HepG2 (cell line): Measurements from ENCODE around the gene APC2. TPM values are rescaled to one million over a fixed set of nuclear protein-coding genes. Genes with fewer than 3 reads are reported as not detected.

Experiments
- AGO2 ChIP-seq: fragments of 200-400 bp; formaldehyde crosslinking; optimal IDR thresholded peaks from 2 replicates; pipeline ENCODE3; 2017; ENCODE audit warnings: mild to moderate bottlenecking, low read depth, low read length, moderate library complexity
- ATF1 ChIP-seq: IDR thresholded peaks from 2 replicates; pipeline ENCODE4 v1.6.1; 2016; ENCODE audit warnings: mild to moderate bottlenecking, control low read depth
- FOXK2 ChIP-seq: fragments of 450-650 bp; IDR thresholded peaks from 2 replicates; pipeline ENCODE4 v1.6.1; 2016
- GABPB1 ChIP-seq: IDR thresholded peaks from 2 replicates; pipeline ENCODE4 v1.6.1; 2016; ENCODE audit warnings: mild to moderate bottlenecking, missing genetic modification reagents, moderate library complexity, missing compliant biosample characterization
- GATAD2A ChIP-seq: IDR thresholded peaks from 2 replicates; pipeline ENCODE4 v1.6.1; 2016
- HES4 ChIP-seq: sonication (generic); formaldehyde crosslinking; IDR thresholded peaks from 2 replicates; pipeline ENCODE4 v1.9.0; 2021; ENCODE audit warnings: mild to moderate bottlenecking, missing genetic modification reagents, borderline replicate concordance
- HNF4A ChIP-seq: sonication (generic); formaldehyde crosslinking; IDR thresholded peaks from 2 replicates; pipeline ENCODE4 v1.4.0; 2020; ENCODE audit warnings: missing genetic modification reagents
- HOXA5 ChIP-seq: sonication (generic); formaldehyde crosslinking; IDR thresholded peaks from 2 replicates; pipeline ENCODE4 v1.4.0; 2020; ENCODE audit warnings: missing genetic modification reagents
- LCORL ChIP-seq, 2 experiments: fragments of 450-650 bp in 1 of 2; sonication (generic) in 1 of 2; formaldehyde crosslinking in 1 of 2; IDR thresholded peaks; 2 replicates each; pipeline versions ENCODE4 v1.5.0 to v1.6.1; 2017 to 2020; ENCODE audit warnings: antibody characterized with exemption in 1 of 2, missing genetic modification reagents in 1 of 2
- SP2 ChIP-seq: sonication (generic); formaldehyde crosslinking; IDR thresholded peaks from 2 replicates; pipeline ENCODE4 v1.5.1; 2020; ENCODE audit warnings: mild to moderate bottlenecking, missing genetic modification reagents
- SRSF1 ChIP-seq: fragments of 200-400 bp; formaldehyde crosslinking; optimal IDR thresholded peaks from 2 replicates; pipeline ENCODE3; 2017; ENCODE audit warnings: mild to moderate bottlenecking, low read depth, low read length, moderate library complexity
- TCF7L2 ChIP-seq: IDR thresholded peaks from 2 replicates; pipeline ENCODE4 v1.6.1; 2011; ENCODE audit warnings: mild to moderate bottlenecking, low read depth, low read length, moderate library complexity
- TOPORS ChIP-seq: sonication (generic); formaldehyde crosslinking; IDR thresholded peaks from 2 replicates; pipeline ENCODE4 v1.8.0; 2023; ENCODE audit warnings: mild to moderate bottlenecking, missing genetic modification reagents
- TP53 ChIP-seq: sonication (generic); formaldehyde crosslinking; conservative IDR thresholded peaks from 2 replicates; pipeline ENCODE4 v1.4.0; 2020; ENCODE audit warnings: missing genetic modification reagents
- TSC22D2 ChIP-seq: sonication (generic); formaldehyde crosslinking; IDR thresholded peaks from 2 replicates; pipeline ENCODE4 v1.5.1; 2020; ENCODE audit warnings: missing genetic modification reagents, mild to moderate bottlenecking, borderline replicate concordance
- ZBTB1 ChIP-seq: sonication (generic); formaldehyde crosslinking; IDR thresholded peaks from 2 replicates; pipeline ENCODE4 v1.4.0; 2020; ENCODE audit warnings: missing genetic modification reagents, borderline replicate concordance
- ZFP36L1 ChIP-seq: sonication (generic); formaldehyde crosslinking; IDR thresholded peaks from 2 replicates; pipeline ENCODE4 v1.8.0; 2022; ENCODE audit warnings: mild to moderate bottlenecking, missing genetic modification reagents, moderate library complexity
- ZFP91 ChIP-seq: sonication (generic); formaldehyde crosslinking; IDR thresholded peaks from 2 replicates; pipeline ENCODE4 v1.9.0; 2022; ENCODE audit warnings: missing genetic modification reagents, mild to moderate bottlenecking, borderline replicate concordance
- ZHX1 ChIP-seq: sonication (generic); formaldehyde crosslinking; IDR thresholded peaks from 2 replicates; pipeline ENCODE4 v1.8.1; 2022; ENCODE audit warnings: low read depth, mild to moderate bottlenecking, missing genetic modification reagents
- ZNF558 ChIP-seq: sonication (generic); formaldehyde crosslinking; IDR thresholded peaks from 2 replicates; pipeline ENCODE4 v1.9.0; 2022; ENCODE audit warnings: mild to moderate bottlenecking, missing genetic modification reagents, borderline replicate concordance
- ZNF598 ChIP-seq: sonication (generic); formaldehyde crosslinking; IDR thresholded peaks from 2 replicates; pipeline ENCODE4 v1.5.1; 2020; ENCODE audit warnings: mild to moderate bottlenecking, missing genetic modification reagents, borderline replicate concordance
- ZNF724P ChIP-seq: sonication (generic); formaldehyde crosslinking; IDR thresholded peaks from 2 replicates; pipeline ENCODE4 v1.8.0; 2022; ENCODE audit warnings: missing genetic modification reagents, borderline replicate concordance
- polyA plus RNA-seq, 8 experiments: library from polyadenylated mRNA; depleted of rRNA in 3 of 8; stranded (reverse) in 7 of 8; unstranded in 1 of 8; fragments of >200 nt; fragmentation: Illumina TruSeq in 4 of 8; extraction: Trizol in 4 of 8; gene quantifications; 2 replicates each; pipeline versions ENCODE4 v1.2.1 to v1.2.3, GENCODE V29; 2011 to 2016; ENCODE audit warnings: low read depth in 4 of 8, missing spikeins in 1 of 8, mixed read lengths in 1 of 8; ENCODE audit not compliant: insufficient read depth in 1 of 8
- total RNA-seq, 5 experiments: library from RNA; depleted of rRNA; stranded (reverse); fragments of >200 nt; fragmentation: Illumina TruSeq; extraction: Trizol; gene quantifications; 2 replicates each; pipeline ENCODE4 v1.2.3, GENCODE V29; 2016; ENCODE audit warnings: low read depth in 1 of 5
- TF ChIP-seq, protein P1 (sequence below): sonication (generic); formaldehyde crosslinking; IDR thresholded peaks from 2 replicates; pipeline ENCODE4 v1.9.0; 2021; ENCODE audit warnings: missing genetic modification reagents, mild to moderate bottlenecking, borderline replicate concordance
- TF ChIP-seq, protein P2 (sequence below): sonication (generic); formaldehyde crosslinking; IDR thresholded peaks from 2 replicates; pipeline ENCODE4 v1.8.0; 2022; ENCODE audit warnings: missing genetic modification reagents, mild to moderate bottlenecking, borderline replicate concordance

Gene APC2
- total and polyA plus RNA-seq, 2 of the 13 experiments (the other 11 are each of a cell fraction or from before 2014, with no cell fraction given), result 0.08 to 0.22 TPM

GRCh38 chr19:1507763-1508506 is 58.0 kb downstream of the APC2 start (continued):
- peak; percentile 100 for TF ChIP-seq ZFP91 (CRISPR knock-in tag)
- TF ChIP-seq ATF1, result peak; percentile 49; the same call in 1 of the 2 replicates
- no peak for TF ChIP-seq FOXK2
- no peak for TF ChIP-seq TOPORS
- no peak for TF ChIP-seq TP53 (CRISPR knock-in tag)
- no peak for TF ChIP-seq ZBTB1 (CRISPR knock-in tag)
- no peak for TF ChIP-seq HNF4A (CRISPR knock-in tag)
- peak; percentile 44 for TF ChIP-seq AGO2
- TF ChIP-seq ZNF724P, result no peak
- peak; percentile 88 for TF ChIP-seq SP2 (CRISPR knock-in tag)
- TF ChIP-seq, protein P1, sequence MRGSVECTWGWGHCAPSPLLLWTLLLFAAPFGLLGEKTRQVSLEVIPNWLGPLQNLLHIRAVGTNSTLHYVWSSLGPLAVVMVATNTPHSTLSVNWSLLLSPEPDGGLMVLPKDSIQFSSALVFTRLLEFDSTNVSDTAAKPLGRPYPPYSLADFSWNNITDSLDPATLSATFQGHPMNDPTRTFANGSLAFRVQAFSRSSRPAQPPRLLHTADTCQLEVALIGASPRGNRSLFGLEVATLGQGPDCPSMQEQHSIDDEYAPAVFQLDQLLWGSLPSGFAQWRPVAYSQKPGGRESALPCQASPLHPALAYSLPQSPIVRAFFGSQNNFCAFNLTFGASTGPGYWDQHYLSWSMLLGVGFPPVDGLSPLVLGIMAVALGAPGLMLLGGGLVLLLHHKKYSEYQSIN (CRISPR knock-in tag), result no peak
- no peak for TF ChIP-seq HES4 (CRISPR knock-in tag)
- peak; percentile 49; the same call in 1 of the 2 replicates for TF ChIP-seq GABPB1 (CRISPR knock-in tag)
- no peak for TF ChIP-seq TCF7L2
- TF ChIP-seq ZFP36L1 (CRISPR knock-in tag), result no peak
- TF ChIP-seq, protein P2, sequence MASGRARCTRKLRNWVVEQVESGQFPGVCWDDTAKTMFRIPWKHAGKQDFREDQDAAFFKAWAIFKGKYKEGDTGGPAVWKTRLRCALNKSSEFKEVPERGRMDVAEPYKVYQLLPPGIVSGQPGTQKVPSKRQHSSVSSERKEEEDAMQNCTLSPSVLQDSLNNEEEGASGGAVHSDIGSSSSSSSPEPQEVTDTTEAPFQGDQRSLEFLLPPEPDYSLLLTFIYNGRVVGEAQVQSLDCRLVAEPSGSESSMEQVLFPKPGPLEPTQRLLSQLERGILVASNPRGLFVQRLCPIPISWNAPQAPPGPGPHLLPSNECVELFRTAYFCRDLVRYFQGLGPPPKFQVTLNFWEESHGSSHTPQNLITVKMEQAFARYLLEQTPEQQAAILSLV (CRISPR knock-in tag), result no peak
- no peak for TF ChIP-seq ZNF558 (CRISPR knock-in tag)
- TF ChIP-seq SRSF1, result no peak
- no peak for TF ChIP-seq HOXA5 (CRISPR knock-in tag)
- TF ChIP-seq LCORL (IDR thresholded peaks at IDR 0.05), result no peak
- TF ChIP-seq LCORL (CRISPR knock-in tag; IDR thresholded peaks at IDR 0.05), result no peak
- no peak for TF ChIP-seq ZHX1 (CRISPR knock-in tag)
- no peak for TF ChIP-seq ZNF598
- TF ChIP-seq GATAD2A, result no peak
- TF ChIP-seq TSC22D2 (CRISPR knock-in tag), result no peak
